Effector CD4-positive, alpha-beta T cell (primary cell): ENCODE data around the gene INPP5D.
"Not testable (repeated sequence)": the region's sequence is repeated elsewhere in the genome, so short reads cannot be mapped to it uniquely, and the experiment has no call there.

ENCODE experiments used
- DNase-seq: peaks from one replicate; pipeline ENCODE4 v3.0.0-alpha.2; 2020

The INPP5D gene

DNA sequence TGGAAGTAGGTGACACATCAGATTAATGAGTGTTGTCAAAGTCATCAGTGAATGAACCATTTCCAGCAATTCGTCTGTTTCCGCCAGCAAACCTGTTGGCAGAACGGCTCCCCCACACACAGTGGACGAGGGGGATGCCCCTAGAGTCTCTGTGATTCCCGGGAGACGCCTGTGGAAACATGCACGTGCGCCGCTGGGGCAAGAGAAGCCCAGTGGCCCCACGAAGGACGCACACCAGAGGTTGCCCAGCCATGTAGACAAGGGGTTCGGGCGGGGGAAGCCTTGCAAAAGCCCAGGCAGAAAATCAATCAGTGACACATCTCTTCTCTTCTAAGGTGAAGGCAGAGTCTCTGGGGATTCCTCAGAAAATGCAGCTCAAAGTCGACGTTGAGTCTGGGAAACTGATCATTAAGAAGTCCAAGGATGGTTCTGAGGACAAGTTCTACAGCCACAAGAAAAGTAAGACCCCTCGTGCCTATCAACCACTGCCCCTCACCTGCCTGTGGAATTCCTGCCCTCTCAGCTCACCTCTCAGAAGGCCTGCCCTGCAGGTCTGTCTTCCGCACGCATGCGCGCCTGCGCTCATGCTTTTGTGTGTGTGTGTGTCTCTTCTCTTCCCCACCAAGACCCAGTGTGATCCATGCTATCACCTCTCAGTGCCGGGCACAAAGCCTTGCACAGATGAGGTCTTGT is 87.1 kb downstream of the INPP5D start:
- no peak for DNase-seq

DNA sequence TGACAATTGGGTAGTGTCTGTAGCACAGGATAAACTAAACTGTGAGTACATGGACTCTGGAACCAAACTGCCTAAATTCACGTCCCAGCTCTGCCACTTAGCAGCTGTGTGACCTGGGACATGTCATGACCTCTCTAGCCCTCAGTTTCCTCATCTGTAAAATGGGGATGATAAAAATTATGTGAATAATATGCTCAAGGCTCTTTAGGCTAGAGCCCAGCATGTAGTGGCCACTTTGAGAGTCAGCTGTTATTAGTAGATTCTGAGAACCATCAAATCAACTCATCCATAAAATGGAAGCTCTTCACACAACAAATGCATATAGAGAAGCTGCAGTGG is 87.7 kb downstream of the INPP5D start:
- no peak for DNase-seq

DNA sequence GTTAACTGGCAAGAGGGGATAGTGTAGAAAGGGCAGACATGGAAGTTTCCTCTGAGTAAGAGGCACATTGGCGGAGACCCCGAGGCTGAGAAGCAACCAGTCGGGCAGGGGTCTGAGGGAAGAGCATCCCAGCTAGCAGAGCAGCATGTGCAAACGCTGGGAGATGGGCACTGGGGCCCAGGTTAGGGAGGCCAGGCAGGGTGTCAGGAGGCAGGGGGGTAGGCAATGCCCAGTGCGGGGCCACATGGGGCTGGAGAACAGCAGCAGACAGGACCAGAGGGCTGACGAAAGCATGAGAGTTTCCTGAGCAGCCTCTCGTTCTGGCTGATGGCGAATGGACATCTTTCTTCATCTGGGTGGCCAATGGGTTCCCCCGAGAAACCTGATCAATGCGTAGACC is 88.2 kb downstream of the INPP5D start:
- no peak for DNase-seq

DNA sequence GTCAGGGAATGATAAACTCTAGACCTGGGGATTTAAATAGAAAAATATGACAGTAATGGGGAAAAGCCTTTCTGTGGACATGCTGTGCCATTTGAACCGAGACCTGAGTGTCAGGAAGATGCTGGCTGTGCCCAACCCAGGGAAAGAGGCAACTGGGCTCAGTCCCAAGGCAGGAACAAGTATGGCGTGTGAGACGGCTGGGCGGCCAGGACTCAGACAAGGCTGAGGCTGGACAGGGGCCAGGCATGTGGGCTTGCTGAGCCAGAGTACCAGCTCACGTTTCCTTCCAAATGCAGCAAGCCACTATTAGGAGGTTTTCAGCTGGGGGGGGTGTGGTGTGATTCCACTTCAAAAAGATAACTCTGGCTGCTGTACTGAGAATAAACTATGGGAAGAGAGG is 92.4 kb downstream of the INPP5D start:
- no peak for DNase-seq

DNA sequence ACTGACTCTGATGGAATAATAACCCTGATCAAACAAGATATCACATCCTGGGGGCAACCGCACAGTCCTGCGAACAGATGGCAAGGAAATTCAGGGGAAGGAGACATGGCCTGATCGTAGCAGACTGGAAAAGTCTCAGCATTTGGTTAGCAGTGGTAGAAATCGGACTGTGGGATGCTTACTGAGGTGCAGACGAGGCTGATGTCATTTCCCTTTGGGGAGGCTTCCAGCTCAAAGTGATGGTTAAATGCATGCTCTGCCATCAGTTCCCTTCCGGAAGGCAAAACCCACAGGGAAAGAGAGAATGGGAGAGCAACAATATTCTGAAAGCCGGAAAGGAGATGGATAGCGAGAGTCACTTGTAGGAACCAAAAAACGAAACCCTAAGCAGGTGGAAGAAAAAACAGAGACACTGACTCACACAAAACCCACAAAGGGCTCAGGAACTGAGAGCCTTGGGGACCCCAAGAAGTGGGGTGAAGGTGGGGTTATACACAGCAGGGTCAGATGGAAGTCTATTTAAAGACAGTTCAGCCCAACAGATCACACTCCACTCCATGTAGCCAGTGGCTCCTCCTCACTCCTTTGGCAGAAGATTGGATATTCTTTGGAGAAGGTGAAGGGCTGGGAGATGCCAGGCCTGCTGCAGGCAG is 93.1 kb downstream of the INPP5D start:
- DNase-seq, result no peak

DNA sequence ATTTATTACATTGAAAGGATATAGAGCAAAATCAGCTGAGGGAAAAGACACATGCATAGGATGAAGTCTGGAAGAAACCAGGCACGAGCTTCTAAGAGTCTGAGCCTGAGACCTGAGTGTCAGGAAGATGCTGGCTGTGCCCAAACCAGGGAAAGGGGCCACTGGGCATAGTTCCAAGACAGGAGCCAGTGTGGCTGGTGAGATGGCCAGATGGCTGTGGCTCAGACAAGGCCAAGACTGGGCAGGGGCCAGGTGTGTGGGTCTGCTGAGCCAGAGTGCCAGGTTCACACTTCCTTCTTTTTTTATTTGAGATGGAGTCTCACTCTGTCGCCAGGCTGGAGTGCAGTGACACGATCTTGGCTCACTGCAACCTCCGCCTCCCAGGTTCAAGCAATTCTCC is 95.9 kb downstream of the INPP5D start:
- DNase-seq, result no peak

DNA sequence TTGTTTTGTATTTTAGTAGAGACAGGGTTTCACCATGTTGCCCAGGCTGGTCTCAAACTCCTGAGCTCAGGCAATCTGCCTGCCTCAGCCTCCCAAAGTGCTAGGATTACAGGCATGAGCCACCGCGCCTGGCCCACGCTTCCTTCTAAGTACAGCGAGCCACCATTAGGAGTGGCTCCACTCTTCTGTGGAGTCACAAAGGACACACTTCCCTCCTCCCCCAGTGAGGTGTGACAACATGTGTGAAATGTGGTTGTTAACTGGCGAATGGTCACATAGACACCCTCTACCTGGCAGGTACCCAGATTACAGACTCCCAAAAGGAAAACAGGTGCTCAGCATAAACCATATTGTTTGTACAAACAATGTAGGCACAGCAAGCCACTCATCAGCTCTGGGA is 96.3 kb downstream of the INPP5D start:
- DNase-seq, result not testable (repeated sequence)

DNA sequence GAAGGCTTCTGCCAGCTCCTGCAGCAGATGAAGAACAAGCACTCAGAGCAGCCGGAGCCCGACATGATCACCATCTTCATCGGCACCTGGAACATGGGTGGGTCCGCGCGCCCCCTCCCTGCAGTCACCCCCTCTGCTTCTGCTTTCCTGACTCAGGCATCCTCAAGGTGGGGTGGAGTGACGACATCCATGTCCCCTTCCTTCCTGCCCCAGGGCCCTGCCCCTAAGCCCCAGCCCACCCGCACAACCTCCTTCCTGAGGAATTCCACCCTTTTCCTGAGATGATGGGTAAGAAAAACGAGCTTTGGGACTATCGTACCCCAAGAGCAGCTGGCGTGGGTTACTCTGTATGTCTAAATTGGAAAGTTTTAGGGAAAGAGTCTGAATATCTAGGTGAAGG is 101.6 kb downstream of the INPP5D start:
- DNase-seq, result no peak

DNA sequence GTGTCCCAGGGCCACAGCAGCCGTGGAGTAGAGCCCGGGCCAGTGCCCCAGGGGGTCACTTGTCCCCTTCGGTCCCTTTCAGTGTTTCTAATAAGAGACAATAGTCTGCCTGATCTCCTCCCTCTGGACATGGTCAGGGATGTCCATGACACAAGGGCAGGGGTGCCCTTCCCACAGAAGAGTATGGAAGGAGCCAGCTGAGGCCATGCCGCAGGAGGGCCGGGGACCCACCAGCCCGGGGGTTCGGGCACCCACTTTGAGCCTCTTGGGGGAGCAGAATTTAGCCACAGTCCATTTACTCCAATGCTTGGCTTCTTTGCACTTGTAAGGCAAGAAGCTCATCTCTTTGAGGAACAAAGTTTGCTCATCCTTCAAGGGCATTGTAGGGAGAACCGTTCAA is 102.6 kb downstream of the INPP5D start:
- no peak for DNase-seq

DNA sequence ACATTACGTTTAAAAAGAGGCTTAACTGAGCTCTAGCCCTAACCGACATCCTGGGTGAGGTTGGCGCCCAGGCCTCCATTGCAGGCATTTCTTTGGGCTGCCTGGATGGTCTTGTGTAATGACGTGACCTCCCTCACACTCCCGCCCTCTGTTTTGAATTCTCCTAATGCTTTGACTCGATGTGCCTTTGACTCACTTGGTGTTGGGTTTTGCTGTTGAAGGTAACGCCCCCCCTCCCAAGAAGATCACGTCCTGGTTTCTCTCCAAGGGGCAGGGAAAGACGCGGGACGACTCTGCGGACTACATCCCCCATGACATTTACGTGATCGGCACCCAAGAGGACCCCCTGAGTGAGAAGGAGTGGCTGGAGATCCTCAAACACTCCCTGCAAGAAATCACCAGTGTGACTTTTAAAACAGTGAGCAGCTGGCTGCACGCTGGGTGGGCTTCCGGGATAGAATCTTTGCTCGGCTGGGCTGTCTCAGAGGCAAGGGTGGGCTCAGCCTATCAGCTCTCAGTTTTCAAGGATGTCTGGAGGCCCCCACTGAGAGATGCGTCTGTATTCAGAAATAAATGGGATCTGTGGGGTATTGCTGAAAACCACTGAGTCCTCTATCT is 103.5 kb downstream of the INPP5D start:
- no peak for DNase-seq

DNA sequence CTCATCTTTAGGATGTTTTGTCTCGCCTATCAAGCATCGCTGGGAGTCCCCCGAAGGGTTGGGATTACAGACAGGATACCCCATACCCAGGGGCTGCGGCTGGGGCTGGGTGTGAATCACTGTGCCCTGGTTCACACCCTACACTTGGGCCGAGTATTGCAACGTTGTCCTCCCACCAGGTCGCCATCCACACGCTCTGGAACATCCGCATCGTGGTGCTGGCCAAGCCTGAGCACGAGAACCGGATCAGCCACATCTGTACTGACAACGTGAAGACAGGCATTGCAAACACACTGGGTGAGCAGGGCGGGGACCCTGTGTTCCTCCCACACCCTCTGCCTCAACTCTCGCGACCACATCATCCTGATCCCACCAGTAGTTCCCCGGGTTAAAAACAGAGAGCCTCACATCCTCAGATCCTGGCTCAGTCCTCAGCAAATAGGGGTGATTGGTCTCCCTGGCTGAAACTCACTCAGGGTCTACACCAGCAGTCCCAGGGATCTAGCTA is 104.0 kb downstream of the INPP5D start:
- no peak for DNase-seq

DNA sequence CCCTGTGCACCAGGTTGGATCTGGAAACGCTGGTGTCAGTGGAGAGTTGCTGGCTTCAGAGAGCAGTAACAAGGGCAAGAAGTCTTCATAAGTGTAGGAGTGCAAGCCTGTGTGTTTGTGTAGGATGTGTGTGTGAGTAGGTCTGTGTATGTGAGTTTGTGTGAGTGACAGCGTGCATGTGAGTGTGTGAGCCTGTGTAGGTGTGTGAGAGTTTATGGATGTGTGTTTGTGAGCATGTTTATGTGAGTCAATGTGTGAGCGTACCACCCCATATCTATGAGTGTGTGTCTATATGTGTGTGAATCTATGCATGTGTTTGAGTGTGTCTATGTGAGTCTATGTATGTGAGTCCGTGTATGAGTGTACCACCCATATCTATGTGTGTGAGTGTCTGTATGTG is 104.8 kb downstream of the INPP5D start:
- no peak for DNase-seq

DNA sequence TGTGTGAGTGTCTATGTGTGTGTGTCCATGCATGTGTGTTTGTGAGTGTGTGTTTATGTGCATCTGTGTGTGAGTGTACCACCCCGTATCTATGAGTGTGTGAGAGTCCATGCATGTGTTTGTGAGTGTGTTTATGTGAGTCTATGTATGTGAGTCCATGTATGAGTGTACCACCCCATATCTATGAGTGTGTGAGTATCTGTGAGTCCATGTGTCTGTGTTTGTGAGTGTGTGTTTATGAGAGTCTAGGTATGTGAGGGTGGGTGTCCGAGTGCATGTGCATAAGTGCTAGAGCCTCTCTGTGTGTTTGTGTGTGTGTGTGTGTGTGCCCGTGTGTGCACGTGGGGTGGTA is 105.4 kb downstream of the INPP5D start:
- no peak for DNase-seq

DNA sequence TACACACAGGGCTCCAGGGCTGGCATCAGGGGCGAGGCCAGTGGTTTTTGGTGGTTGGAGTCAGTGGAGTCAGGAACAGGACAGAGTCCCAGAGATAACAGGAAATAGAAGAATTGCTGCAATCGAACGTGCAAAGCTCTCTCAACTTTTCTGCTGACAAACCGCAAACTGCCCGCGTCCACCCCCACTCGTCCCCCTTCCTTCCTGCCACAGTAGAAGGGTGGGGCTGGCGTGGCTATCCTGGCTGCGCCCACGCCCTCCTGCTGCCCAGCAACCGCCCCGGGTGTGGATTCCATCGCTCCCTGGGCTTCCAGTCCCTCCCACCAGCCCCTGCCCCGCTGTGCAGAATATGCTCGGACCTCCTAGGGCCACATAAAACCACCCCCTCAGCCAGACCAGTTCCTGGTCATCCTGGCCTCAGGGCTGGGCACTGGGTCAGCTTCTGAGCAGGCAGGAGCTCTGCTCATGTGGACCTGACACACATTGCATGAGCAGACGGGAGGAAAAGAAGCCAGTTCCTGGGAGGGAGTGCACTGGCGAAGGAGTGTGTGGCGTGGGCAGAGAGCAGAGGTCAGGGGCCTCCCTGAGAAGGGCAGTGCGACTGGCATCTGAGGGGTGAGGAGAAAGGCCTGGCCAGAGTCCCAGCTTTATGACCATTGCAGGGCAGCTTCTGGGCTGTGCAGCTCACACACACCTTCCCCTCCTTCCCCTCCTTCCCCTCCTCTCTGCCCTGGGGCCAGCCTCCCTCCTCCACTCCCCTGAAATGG is 105.9 kb downstream of the INPP5D start:
- no peak for DNase-seq

DNA sequence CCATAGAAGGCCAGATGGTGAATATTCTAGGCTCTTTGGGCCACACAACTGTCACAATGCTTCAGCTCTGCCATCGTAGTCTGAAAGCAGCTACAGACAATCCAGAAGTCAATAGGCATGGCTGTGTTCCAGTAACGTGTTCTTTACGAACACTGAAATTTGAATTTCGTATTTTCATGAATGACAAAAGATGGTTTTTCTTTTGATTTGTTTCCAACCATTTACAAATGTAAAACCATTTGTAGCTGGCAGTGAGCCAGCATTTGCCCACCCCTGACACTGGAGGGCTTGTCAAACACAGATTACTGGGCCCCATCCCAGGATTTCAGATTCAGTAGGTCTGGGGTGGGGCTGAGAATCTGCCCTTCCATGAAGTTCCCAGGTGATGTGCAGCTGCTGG is 108.3 kb downstream of the INPP5D start:
- DNase-seq, result no peak

DNA sequence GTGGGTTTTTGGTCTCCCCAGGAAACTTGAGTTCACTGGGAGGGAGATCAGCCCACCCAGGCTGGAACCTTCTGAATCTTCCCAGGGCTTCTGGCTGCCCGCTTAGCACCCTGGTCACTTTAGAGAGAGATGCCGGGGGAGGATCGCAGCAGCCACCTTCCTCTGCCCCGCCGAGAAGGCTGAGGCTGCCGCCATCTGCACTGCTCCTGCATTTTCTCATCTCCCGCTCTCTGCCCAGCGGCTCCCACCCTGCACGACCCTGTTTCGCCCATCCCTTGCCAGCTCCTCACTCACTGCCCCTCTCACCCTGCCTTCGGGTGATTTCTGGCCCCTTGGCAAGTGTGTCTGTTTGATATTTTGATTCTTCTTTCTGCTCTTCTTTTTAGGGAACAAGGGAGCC is 108.8 kb downstream of the INPP5D start:
- DNase-seq, result no peak

DNA sequence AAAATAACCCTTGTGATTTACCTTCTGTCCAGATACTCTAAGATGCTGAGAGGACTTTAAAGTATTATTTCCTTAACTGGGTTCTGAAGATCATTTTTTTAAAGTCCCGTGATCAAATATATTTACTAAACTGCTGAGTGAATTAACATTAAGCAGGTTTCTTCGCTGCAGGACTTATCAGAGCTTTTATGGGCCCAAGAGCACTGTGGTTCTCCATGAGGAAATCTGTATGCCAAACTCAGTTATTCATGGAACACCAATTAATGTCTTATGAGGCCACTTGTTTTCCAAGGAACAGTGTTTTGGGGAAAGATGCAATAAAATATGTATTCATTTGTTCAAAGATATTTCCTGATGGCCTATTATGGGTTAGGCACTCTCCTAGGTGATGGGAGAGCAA is 111.2 kb downstream of the INPP5D start:
- DNase-seq, result no peak

DNA sequence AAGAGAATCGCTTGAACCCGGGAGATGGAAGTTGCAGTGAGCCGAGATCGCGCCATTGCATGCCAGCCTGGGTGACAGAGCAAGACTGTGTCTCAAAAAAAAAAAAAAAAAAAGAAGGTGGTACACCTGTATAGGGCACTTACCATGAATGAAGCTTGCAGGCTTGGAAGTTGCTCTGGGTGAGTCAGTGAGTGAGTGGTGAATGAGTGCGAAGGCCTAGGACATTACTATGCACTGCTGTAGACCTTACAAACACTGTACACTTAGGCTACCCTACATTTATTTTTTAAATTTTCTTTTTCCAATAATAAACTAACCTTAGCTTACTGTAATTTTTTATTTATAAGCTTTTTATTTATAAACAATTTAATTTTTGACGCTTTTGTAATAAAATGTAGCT is 113.0 kb downstream of the INPP5D start:
- no peak for DNase-seq

DNA sequence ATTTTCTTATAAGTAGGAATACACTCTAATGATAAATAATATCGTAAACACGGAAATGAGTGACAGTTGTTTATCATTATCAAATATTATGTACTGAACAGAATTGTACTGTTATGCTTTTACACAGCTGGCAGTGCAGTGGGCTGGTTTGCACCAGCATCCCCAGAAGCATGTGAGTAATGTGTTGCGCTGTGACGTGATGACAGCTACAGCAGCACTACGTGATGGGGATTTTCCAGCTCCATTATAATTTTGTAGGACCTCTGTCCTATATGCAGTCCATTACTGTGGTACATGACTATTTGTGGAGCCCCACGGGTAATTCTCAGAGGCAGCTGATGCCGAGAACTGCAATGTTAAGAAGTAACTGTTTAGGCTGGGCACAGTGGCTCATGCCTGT is 114.0 kb downstream of the INPP5D start:
- DNase-seq, result no peak

DNA sequence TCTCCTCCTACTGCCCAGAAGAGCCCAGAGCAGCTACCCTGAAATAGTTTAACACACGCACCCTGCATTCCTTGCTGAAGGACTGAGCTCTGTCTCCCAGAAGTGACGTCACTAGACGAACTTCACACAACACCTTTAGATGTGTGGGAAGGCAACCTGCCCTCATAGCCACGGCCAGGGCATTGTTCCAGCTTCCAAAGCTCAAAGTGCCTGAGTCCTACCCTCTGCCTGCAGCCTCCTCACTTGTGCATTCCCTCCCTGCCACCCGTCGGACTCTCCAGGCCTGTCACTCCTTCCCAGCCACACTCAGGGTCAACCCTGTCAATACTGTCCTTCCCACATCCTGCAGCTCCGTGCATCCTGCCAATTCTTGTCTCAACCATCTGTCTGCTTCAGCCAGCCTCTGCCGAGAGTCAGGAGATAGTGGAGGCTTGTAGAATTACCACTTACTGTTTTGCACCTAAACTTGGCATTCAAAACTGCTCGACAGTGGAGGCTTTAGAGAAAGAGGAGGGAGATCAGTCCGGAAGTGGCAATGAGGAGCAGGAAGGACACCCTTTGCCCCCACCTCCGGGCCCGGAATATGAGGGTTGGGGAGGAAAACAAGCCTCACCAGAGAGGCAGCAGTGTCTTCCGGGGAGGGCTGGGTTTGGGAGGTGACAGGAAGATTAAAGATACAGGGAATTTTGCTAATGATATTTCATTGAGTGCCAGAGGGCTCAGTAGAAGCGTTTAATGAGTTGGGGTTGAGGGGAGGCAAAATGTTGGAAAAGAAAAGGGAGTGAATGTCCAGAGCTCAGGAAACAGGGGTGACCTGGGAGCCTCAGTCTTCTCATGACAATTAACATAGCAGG is 119.1 kb downstream of the INPP5D start:
- no peak for DNase-seq

DNA sequence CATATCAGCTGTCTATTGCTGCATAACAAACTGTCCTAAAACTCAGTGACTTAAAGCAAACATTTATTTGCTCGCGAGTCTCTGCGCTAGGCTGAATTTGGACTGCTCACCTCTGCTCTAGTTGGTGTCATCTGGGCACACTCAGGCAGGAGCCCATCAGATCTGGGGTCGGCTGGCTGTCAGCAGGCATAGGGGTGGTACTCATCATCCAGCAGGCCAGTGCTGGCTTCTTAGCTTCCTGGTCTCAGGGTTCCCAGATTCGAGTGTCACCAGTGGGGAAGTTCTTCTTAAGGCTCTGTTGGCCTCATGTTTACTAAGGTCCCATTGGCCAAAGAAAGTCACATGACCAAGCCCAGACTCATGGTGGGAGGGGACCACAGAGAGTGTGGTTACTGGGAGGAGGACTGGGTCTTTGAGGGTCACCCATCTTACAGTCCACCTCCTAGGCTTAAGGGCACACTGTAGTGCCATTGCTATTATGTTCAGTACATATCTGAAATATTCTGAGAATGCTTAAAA is 119.8 kb downstream of the INPP5D start:
- DNase-seq, result no peak

DNA sequence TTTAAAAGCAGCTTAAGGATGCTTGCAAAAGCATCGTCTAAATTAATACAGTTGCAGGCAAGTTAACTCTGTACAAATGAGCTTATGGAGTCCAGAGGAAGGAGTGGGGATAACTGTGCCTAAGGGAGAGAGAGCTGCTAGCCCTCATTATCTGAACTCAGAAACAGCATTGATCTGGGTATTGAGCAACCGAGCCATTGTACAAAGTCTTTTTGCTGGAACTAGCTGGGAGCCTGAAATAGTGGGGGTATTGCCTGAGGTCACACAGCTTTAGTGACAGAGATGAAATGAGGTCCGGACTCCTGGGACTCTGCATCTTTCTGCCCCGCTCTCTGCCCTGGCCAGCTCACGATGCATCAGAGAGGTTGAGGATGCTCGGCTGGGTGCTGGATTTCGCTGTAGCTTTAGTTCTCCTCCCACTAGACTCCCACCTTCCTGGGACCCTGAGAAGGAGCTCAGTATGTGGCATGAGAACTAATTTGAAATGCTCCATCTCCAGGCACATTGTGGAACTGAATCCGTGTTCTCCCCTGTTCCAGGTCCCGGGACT is 123.8 kb downstream of the INPP5D start:
- DNase-seq, result no peak
